Left ventricle myocardium superior (tissue), 1 donor: ENCODE data around the gene HMGXB3. TPM values are rescaled to one million over a fixed set of nuclear protein-coding genes. Genes with fewer than 3 reads are reported as not detected.

Experiments used
- ATAC-seq: fragments of 200-7000 bp; cut with Tn5 transposase; one replicate; pipeline ENCODE4 v1.9.1; 2020; ENCODE audit warnings: mild to moderate bottlenecking, moderate library complexity
- DNase-seq: peaks from one replicate; pipeline ENCODE4 v3.0.0-alpha.2; 2020
- intact Hi-C: fragments of 100-400 bp; cut with micrococcal nuclease; formaldehyde crosslinking; loops from one replicate; pipeline ENCODE4 v1.11.0; 2022
- total RNA-seq: library from RNA; stranded (reverse); fragmentation: NEBNext Ultra II Directional; extraction: Animal tissue kit (Norgen Biotek cat#: 25700); gene quantifications from one replicate; pipeline ENCODE4 v1.2.1, GENCODE V29; 2021
- donor health status: DM: no; HTN: yes; CAD: no; lungs with severe emphysema.

Gene HMGXB3
- total RNA-seq, 1 donor from 2014 or later = 14.2 TPM

GRCh38 chr5:150061538-150061995 lies 61.0 kb downstream of the HMGXB3 start:
- ATAC-seq = no peak
- intact Hi-C loops = no loop called here
- DNase-seq = no peak

DNA sequence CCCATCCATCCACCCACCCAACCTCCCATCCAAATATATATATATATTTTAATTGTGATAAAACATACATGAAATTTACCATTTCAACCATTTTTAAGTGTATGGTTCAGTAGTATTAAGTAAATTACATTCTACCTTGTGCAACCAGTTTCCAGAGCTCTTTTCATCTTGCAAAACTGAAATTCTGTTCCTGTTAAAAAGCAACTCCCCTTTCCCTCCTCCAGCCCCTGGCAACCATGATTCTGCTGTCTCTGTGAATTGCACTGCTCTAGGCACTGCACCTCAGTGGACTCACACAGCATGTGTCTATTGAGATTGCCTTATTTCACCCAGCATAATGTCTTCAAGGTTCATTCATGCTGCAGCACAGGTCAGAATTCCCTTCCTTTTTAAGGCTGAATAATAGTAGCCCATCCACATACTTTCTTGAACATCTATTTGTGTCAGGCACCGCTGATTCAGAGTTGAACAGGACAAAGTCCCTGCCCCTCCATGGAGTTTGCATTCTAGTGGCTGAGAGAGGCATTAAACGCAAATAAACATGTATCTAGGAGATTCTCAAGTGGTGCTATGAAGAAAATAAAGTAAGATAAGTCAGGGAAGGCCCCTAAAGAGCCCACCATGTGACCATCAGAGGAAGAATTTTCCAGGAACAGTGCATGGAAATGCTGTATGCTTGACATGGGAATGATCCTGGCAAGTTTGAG lies 61.8 kb downstream of the HMGXB3 start:
- DNase-seq (no peak), ATAC-seq (no peak)
- intact Hi-C loops = no loop called here

DNA sequence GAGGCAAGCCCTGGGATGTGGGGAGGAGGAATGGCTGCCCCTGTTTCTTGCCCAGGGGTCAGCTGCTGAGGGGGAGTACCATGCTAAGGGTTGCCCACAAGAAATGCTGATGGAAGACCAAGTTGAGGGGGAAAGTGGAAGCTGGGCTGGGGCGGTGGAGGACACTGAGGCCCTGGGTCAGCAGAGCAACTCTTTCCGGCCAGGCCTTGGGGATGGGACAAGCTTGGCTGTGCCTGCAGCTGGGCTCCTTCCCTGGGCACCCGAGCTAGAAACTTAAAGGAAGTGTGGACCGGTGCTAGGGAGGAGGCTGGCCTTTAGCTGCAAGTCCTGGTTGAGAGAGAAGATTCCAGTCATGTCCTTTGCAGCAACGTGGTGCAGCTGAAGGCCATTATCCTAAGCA lies 63.1 kb downstream of the HMGXB3 start:
- intact Hi-C loops = no loop called here
- DNase-seq (no peak), ATAC-seq (peak; percentile 26)

DNA sequence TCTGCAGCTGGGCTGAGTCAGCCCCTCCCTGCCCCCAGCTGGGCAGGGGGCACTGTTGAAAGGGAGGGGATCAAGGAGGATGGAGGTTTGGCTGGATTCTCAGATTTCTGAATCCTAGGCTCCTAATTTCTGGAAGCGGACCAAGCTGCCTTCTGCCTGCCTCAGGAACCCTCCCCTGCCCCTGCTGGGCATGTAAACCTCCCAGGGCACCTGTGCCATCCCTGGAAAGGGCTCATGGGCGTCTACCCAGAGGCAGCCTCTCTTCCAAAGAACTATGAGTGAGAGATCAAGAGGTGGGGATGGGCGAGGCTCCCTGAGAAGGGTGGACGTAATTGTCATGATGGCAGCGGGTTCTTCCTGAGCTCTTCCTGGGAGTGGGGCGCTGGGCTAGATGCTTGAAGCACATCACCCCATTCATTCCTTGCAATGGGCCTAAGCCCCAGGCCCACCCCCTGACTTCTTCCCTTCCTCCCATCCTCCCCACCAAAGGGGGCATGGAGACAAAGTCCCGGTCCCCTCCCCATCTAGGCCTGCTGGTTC lies 64.2 kb downstream of the HMGXB3 start:
- intact Hi-C loops = no loop called here
- peak; percentile 47 for ATAC-seq
- no peak for DNase-seq

GRCh38 chr5:150065346-150065745 lies 64.8 kb downstream of the HMGXB3 start:
- intact Hi-C loops = no loop called here
- ATAC-seq = peak; percentile 73

GRCh38 chr5:150065886-150066285 lies 65.3 kb downstream of the HMGXB3 start:
- ATAC-seq = peak; percentile 67
- no peak for DNase-seq
- intact Hi-C loops = no loop called here

More at GRCh38 chr5:150065346-150065745, 64.8 kb downstream of the HMGXB3 start:
- DNase-seq = peak; percentile 64

DNA sequence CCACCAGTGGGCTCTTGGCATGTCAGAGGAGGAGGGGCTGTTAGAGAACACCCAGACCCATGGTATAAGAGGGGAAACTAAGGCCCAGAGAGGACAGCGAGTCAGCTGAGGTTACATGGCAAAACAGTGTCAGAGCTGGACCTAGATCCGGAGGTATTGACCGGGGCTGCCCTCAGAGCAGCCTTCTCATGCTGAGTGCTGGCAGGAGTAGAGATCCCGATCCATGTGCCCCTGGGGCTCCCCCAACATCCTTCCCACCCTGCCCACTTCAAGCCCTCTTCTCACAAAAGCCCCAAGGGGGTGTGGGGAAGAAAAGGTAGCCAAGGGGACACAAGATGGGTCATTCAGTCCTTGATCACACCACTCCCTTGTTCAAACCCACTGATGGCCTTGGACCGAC lies 65.9 kb downstream of the HMGXB3 start:
- intact Hi-C loops = no loop called here
- no peak for ATAC-seq
- no peak for DNase-seq

DNA sequence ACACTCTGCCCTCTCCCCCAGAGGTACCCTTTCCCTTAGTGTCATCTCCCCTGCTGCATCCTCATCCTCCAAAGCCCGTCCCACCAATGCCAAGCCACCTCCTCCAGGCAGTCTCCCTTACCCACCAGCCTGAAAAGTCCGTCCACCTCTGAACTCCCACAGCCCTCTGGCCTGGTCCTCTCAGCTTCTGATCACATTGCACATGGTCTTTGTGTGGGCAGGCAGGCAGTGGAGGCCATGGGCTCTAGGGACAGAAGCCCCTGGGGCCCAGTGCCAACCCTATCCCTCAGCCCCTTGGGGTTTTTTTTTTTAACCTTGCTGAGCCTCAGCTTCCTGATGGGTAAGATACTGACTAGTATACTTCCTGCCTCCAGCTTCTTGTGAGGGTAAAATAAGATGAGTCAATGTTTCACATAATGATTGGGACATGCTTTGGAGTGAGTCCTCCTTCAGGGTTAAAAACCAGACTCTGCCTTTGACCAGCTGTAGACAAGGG lies 66.4 kb downstream of the HMGXB3 start:
- intact Hi-C loops = no loop called here
- no peak for DNase-seq
- ATAC-seq = no peak

- DNase-seq = no peak
- no peak for ATAC-seq
- intact Hi-C loops = no loop called here
These were observed 66.9 kb downstream of the HMGXB3 start for GRCh38 chr5:150067405-150067960.

- no peak for ATAC-seq
- intact Hi-C loops = no loop called here
- no peak for DNase-seq
These were observed 67.5 kb downstream of the HMGXB3 start for GRCh38 chr5:150068071-150068470.

- DNase-seq (no peak), ATAC-seq (no peak)
- intact Hi-C loops = no loop called here
These were observed 67.9 kb downstream of the HMGXB3 start for GRCh38 chr5:150068472-150068871.

GRCh38 chr5:150068961-150069645 lies 68.6 kb downstream of the HMGXB3 start:
- intact Hi-C loops = no loop called here
- ATAC-seq (no peak), DNase-seq (no peak)

DNA sequence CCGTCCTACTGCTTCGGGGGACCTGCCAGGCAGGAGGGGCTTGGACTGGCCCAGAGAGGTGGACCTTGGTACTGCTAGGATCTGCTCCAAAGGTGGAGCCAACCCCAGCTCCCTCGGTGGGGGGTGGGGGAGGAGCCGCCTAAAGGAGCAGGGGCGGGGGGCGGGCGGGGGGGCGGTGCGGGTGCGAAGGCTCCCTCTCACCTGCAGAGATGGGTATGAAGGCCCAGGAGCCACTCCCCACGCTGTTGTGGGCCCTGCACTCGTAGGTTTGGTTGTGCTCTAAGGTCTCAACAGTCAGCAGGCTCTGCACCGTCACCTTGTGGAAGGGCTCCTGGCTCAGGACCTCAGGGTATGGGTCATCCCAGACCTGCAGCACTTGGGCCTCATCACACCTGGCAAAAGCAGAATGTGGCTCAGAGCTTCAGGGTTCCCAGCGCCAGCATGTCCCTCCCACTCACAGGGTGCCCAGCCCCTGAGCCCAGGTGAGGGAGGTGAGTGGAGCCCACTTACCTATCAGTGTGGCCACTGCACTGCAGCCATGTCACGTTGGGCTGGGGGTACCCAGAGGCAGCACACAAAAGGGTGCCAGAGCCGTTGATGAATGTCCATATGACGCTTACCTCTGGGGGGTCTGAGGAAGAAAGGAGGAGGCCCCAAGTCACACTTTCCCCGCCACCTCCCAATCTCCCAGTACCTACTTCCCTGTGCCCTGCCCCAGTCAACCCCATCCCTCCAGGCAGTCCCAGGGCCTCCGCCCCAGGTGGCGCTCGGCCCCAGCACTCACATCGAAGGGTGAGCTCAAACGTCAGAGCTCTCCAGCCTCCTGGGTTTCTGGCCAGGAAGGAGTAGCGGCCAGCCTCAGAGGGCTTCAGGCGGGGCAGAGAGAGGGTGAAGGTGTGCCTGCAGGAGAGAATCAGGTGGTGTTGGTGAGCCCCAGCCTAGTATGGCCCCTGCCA lies 69.4 kb downstream of the HMGXB3 start:
- ATAC-seq (no peak), DNase-seq (no peak)
- intact Hi-C loops = no loop called here

DNA sequence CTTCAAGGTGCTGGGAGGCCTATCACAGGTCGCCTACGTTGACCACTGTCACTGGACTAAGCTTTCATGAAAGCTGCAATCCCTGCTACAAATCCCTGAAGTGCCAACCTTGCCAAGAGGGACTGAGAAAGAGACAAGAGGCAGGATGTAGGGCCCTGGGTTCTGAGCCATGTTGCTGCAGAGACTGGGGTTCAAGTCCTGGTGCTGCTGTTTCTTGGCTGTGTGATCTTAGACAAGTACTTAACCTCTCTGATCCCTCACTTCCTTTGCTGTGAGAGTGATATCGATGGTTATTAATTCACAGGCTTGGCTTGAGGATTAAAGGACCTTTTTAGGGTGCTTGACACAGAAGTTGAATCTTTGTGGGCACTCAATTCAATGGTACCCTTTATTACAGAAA lies 70.3 kb downstream of the HMGXB3 start:
- no peak for ATAC-seq
- no peak for DNase-seq
- intact Hi-C loops = no loop called here

DNA sequence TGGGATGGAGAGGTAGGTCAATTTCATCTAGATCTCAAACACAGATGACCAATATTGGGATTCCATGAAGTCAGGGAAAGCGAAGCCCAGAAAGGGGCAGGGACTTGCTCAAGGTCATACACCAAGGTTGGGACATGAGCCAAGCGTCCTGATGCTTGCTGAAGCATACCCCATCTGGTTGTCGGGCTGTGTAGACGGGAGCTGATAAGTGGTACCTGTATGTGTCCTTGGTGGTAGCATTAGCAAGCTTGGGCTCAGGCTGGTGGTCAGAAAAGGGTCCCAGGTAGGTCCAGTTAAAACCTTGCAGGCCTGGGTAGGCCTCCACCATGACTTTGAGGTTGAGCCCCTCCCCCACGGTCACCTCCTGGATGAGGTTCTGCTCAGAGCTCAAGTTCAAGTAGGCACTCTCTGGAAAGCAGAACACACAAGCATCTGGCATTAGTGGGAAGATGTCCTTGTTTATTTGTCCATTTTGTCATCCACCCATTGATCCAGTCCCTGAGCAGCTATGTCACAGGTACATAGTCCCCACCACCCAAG lies 72.6 kb downstream of the HMGXB3 start:
- no peak for ATAC-seq
- DNase-seq = no peak
- intact Hi-C loops = no loop called here

GRCh38 chr5:150073677-150074076 lies 73.1 kb downstream of the HMGXB3 start:
- DNase-seq (no peak), ATAC-seq (no peak)
- intact Hi-C loops = no loop called here

GRCh38 chr5:150075233-150075632 lies 74.7 kb downstream of the HMGXB3 start:
- ATAC-seq (no peak), DNase-seq (no peak)
- intact Hi-C loops = no loop called here

DNA sequence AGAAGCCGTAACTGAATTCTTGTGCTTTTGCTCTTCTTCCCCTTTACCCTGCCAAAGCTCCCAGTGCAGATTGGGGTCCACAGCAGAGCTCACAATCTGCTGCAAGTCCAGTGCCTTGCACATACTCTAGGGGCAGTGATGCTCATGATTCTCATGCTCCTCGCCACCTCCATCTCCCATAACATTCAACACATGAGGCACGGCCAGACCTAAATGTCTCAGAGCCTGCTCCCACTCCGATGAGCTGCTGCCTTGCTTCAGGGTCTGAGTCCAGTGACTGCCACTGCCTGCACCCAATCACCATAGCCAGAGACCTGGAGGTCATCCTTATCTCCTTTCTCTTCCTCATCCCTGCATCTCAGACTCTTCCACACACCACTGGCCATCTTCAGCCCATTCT lies 75.3 kb downstream of the HMGXB3 start:
- no peak for ATAC-seq
- intact Hi-C loops = no loop called here
- DNase-seq = no peak

- intact Hi-C loops = no loop called here
- ATAC-seq = no peak
- DNase-seq = no peak
These were observed 76.5 kb downstream of the HMGXB3 start for GRCh38 chr5:150077060-150077459.
